Aorta (tissue), 5 donors: ENCODE results near the gene BAD. TPM values are rescaled to one million over a fixed set of nuclear protein-coding genes. Genes with fewer than 3 reads are reported as not detected.

Experiments
- ATAC-seq: fragments of 200-7000 bp; cut with Tn5 transposase; one replicate; pipeline ENCODE4 v1.9.1; 2022; ENCODE audit warnings: moderate library complexity; ENCODE audit not compliant: low FRiP score
- DNase-seq, 2 donors: peaks; one replicate each; pipeline ENCODE4 v3.0.0-alpha.2; 2020
- H3K27ac ChIP-seq, 2 donors: one replicate each; pipeline ENCODE4 v1.5.1; 2013; ENCODE audit warnings: low read length in 2 of 2, mild to moderate bottlenecking in 2 of 2, moderate library complexity in 2 of 2, control low read depth in 1 of 2, inconsistent platforms in 1 of 2, low read depth in 1 of 2
- H3K27me3 ChIP-seq, 2 donors: one replicate each; pipeline ENCODE4 v1.6.1; 2013; ENCODE audit warnings: control low read depth in 1 of 2, low read length in 1 of 2, mild to moderate bottlenecking in 1 of 2, moderate library complexity in 1 of 2; ENCODE audit not compliant: insufficient read depth in 2 of 2, control insufficient read depth in 1 of 2
- H3K36me3 ChIP-seq, 2 donors: one replicate each; pipeline ENCODE4 v1.6.1; 2013; ENCODE audit warnings: control low read depth in 1 of 2, low read length in 1 of 2, mild to moderate bottlenecking in 1 of 2; ENCODE audit not compliant: insufficient read depth in 2 of 2, control insufficient read depth in 1 of 2
- H3K4me1 ChIP-seq, 2 donors: one replicate each; pipeline ENCODE4 v1.6.1; 2013; ENCODE audit warnings: low read length in 2 of 2, control low read depth in 1 of 2, mild to moderate bottlenecking in 1 of 2, moderate library complexity in 1 of 2; ENCODE audit not compliant: insufficient read depth in 2 of 2, control insufficient read depth in 1 of 2
- H3K4me3 ChIP-seq, 2 donors: one replicate each; pipeline ENCODE4 v1.5.1; 2013; ENCODE audit warnings: low read length in 2 of 2, control low read depth in 1 of 2, mild to moderate bottlenecking in 1 of 2
- H3K9me3 ChIP-seq: one replicate; pipeline ENCODE4 v1.6.1; 2013; ENCODE audit warnings: mild to moderate bottlenecking, low read length; ENCODE audit not compliant: control insufficient read depth
- WGBS, 2 donors: extraction: QIAGEN DNeasy Blood & Tissue Kit; methylation state at CpG; one replicate each; pipeline ENCODE4 v1.1.7; 2013; 5-methylcytosine and 5-hydroxymethylcytosine counted together
- intact Hi-C, 2 donors: fragments of 100-400 bp; cut with DNase I; formaldehyde crosslinking; loops; one replicate each; pipeline versions ENCODE4 v1.14.2 to v1.15.0; 2022
- polyA plus RNA-seq, 2 donors: library from polyadenylated mRNA; stranded (reverse); fragments of 200-250 nt; gene quantifications; one replicate each; pipeline ENCODE4 v1.2.3, GENCODE V29; 2013
- total RNA-seq, 2 donors: library from RNA; stranded (reverse); fragmentation: NEBNext Ultra II Directional; extraction: Animal tissue kit (Norgen Biotek cat#: 25700); gene quantifications; one replicate each; pipeline ENCODE4 v1.2.1, GENCODE V29; 2021
- donor health status: healthy with polysubstance abuse.
- donor health status: Bipolar disorder and iron deficiency.
- donor health status: DM: no; HTN: no; CAD: no.
- donor health status: DM: no; HTN: no; CAD: no.
- donor health status: DM: yes; HTN: yes; CAD: no.

BAD gene
- total and polyA plus RNA-seq, 4 donors, result 47.2 to 119 (median 67.6) TPM

DNA sequence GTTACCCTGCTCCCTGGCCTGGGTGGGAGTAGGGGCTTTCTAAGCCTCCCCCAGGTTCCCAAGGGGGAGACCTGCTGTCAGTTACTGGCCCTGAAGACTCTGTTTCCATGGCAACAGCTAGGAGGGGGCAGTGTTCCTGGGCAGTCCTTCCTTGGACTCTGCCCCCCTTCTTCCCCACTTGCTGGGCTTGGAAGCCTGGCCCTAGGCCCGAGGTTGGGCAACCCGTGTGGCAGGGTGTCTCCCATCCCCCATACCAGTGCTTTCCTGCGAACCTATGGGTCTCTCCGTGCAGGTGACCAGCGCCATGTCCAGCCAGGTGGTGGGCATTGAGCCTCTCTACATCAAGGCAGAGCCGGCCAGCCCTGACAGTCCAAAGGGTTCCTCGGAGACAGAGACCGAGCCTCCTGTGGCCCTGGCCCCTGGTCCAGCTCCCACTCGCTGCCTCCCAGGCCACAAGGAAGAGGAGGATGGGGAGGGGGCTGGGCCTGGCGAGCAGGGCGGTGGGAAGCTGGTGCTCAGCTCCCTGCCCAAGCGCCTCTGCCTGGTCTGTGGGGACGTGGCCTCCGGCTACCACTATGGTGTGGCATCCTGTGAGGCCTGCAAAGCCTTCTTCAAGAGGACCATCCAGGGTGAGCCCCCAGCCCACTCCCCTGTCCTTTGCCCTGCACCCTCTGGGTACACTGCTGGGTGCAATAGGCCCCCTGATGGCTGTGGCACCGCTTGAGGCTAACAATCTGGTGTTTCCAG is 22.6 kb upstream of the BAD start:
- Histone ChIP-seq H3K36me3 (no peaks in the 10 kb centered on the region), H3K27me3 (no peaks in the 10 kb centered on the region), H3K27ac (no peak overlapping the region), H3K9me3 (no peaks in the 10 kb centered on the region), H3K4me1 (no peaks in the 10 kb centered on the region), H3K4me3 (no peak overlapping the region)
- no peak for ATAC-seq
- intact Hi-C loops, result no loop called here
- 79 to 80% methylated on average over 14 to 15 of the region's 15 CpGs for WGBS, 2 donors
- DNase-seq, result no peak

DNA sequence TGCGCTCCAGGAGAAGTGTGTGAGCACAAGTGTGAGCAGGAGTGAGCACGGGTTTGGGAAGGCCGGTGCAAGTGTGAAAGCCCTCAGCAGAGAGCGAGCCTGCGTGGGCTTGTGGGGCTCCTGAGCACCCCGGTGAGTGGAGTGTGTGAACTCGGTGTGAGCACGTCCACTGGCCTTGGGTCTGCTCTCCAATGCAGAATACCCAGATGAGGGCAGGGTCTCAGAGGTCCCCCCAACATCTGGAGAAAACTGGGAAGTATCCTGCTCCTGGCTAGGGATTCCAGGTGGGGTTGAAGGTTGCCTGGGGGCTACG is 22.1 kb upstream of the BAD start:
- Histone ChIP-seq H3K36me3 (no peaks in the 10 kb centered on the region), H3K9me3 (no peaks in the 10 kb centered on the region), H3K4me1 (no peaks in the 10 kb centered on the region), H3K27me3 (no peaks in the 10 kb centered on the region), H3K27ac (no peak overlapping the region), H3K4me3 (no peak overlapping the region)
- intact Hi-C loops, result no loop called here
- 32 to 39% methylated on average over 9 of the region's 9 CpGs for WGBS, 2 donors
- ATAC-seq, result no peak
- no peak for DNase-seq

DNA sequence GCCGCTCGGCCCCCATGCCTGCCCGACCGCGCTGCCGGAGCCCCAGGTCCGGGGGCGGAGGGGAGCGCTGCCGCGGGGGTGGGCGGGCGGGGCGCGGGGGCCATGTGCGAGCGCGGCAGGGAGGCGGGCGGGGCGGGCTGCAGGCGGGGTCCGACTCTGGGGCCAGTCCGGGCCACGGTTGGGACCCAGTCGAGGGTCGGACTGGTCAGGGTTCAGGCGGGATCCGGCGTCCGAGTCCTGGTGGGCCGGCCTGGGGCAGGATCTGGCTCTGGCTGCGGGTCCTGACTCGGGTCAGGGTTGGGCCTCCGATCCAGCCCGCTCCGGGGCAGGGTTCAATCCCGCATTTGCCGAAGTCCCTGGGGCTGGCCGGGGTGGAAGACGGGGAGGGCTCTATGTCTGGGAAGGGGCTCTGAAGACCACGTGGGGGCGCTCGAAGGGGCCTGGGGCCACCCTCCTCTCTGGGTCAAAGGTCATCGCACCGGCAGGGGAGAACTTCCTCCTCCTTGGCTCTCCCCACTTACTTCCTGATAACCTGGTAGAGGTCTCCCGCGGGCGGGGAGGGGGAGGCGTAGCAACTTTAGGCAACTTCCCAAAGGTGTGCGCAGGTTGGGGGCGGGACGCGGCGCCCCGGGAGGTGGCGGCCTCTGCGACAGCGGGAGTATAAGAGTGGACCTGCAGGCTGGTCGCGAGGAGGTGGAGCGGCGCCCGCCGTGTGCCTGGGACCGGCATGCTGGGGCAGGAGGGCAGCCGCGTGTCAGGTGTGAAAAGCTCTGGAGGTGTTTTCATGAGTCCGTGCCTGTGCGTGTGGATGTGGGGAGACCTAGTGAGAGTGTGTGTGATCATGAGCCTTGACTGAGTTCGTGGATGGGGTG is 21.5 kb upstream of the BAD start:
- H3K4me1 ChIP-seq, result no peaks in the 10 kb centered on the region
- peak overlapping the region in 1 of 2 donors; percentile 3 for H3K27ac ChIP-seq
- DNase-seq (peak; percentile 78 to 89), ATAC-seq (peak; percentile 5)
- no peaks in the 10 kb centered on the region for H3K27me3 ChIP-seq
- intact Hi-C loops, result no loop called here
- H3K36me3 ChIP-seq, result no peaks in the 10 kb centered on the region
- WGBS, 2 donors, result 1% methylated on average over 41 to 71 of the region's 71 CpGs
- H3K4me3 ChIP-seq, result peak overlapping the region; percentile 65 to 91
- H3K9me3 ChIP-seq, result no peaks in the 10 kb centered on the region

DNA sequence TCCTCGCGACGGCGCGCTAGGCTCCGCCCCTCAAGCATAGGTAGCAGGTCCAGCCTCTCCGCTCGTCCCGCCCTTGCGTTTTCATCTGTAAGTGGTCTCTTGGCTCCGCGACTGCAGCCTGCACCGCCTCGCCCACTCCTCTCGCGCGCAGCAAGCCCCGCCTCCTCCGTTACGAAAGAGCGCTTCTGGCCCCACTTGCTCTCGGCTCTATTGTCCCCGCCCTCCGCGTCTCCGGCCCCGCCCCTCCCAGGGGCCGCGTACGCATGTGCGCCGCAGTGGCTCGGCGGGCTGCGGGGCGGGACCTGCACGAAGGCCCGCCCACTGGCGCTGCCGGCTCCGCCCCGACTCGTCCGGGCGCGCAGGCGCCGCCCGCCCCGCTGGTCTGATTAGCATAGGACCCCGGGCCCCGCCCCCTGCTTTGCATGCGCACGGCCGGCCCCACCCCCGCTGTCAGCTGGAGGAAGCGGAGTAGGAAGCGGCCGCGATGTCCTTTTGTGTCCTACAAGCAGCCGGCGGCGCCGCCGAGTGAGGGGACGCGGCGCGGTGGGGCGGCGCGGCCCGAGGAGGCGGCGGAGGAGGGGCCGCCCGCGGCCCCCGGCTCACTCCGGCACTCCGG is 20.7 kb upstream of the BAD start, which contains the start of gene ESRRA:
Gene ESRRA (plus strand): TSS at position 450 of the 616 bp plus-strand sequence. CDS start 1,656 bp downstream, outside the sequence.
- Histone ChIP-seq H3K27me3 (no peaks in the 10 kb centered on the region), H3K4me3 (peak within 1 kb of the TSS; percentile 65 to 91), H3K27ac (peak within 1 kb of the TSS in 1 of 2 donors; percentile 46), H3K9me3 (no peaks in the 10 kb centered on the region), H3K4me1 (no peaks in the 10 kb centered on the region), H3K36me3 (no peaks in the 10 kb centered on the region)
- WGBS, 2 donors, result 0 to 1% methylated on average over 69 to 81 of the region's 81 CpGs
- DNase-seq (peak; percentile 100), ATAC-seq (peak; percentile 96)
- intact Hi-C loops, result no loop called here

DNA sequence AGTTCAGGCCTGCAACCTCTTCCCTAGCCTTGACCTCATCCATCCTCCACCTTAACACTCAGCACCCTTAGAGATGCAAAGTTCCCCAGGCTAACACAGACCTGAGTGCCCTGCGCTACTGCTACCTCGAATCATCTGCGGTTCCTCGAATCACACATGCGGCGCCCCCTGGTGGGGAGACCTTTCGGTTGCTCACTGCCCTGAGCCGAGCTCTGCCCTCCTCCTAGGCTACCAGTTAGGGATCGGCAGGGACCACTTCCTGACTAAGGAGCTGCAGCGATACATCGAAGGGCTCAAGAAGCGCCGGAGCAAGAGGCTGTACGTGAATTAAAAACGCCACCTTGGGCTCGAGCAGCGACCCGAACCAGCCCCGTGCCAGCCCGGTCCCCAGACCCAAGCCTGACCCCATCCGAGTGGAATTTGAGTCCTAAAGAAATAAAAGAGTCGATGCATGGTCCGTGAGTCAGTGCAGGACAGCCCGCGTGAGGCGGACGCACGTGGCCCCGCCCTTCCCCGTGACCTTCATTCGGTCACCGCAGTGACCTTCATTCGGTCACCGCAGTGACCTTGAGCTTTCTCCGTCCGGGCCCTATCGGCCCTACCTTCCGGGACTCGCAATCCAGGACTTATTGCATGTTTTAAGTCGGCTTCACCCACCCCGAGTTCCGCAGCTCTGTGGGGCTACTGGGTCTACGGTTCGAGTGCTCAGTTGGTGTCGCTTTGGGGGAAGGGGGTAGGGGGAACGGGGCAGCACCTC is 20.0 kb upstream of the BAD start:
- Histone ChIP-seq H3K36me3 (no peaks in the 10 kb centered on the region), H3K4me1 (no peaks in the 10 kb centered on the region), H3K4me3 (peak overlapping the region; percentile 7 to 12), H3K27me3 (no peaks in the 10 kb centered on the region), H3K27ac (peak overlapping the region in 1 of 2 donors; percentile 1), H3K9me3 (no peaks in the 10 kb centered on the region)
- ATAC-seq (peak; percentile 73), DNase-seq (peak; percentile 95 to 98)
- WGBS, 2 donors, result 0% methylated on average over 46 of the region's 46 CpGs
- intact Hi-C loops, result loop anchor here in 1 of 2 donors (5.0 kb wide), 2 partner anchors 102 to 117 kb away; partner anchors contain the start of gene STIP1

DNA sequence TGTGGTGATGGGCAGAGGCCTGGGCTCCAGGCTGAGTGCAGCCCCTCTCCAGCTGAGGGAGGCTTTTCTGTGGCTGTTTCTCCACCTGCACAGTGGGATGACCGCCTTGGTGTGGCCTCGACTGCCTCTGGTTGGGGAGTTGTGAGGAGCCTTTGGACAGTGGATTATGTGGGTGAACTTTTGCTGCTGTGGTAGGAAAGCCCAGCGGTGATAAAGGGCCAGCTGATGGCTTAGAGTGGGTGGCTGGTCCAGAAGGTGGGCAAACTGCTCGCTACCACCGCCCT is 19.5 kb upstream of the BAD start:
- DNase-seq (no peak), ATAC-seq (no peak)
- H3K4me1 ChIP-seq, result no peaks in the 10 kb centered on the region
- H3K36me3 ChIP-seq, result no peaks in the 10 kb centered on the region
- intact Hi-C loops, result loop anchor here in 1 of 2 donors (5.0 kb wide), 2 partner anchors 102 to 117 kb away; partner anchors contain the start of gene STIP1
- H3K27ac ChIP-seq, result no peak overlapping the region
- H3K9me3 ChIP-seq, result no peaks in the 10 kb centered on the region
- 58 to 71% methylated on average over 5 of the region's 5 CpGs for WGBS, 2 donors
- no peak overlapping the region for H3K4me3 ChIP-seq
- H3K27me3 ChIP-seq, result no peaks in the 10 kb centered on the region

GRCh38 chr11:64303109-64304031 is 18.9 kb upstream of the BAD start:
- H3K36me3 ChIP-seq, result no peaks in the 10 kb centered on the region
- ATAC-seq (no peak), DNase-seq (no peak)
- no peaks in the 10 kb centered on the region for H3K27me3 ChIP-seq
- intact Hi-C loops, result loop anchor here in 1 of 2 donors (5.0 kb wide), 2 partner anchors 101 to 116 kb away; partner anchors contain the start of gene STIP1
- WGBS, 2 donors, result 82 to 85% methylated on average over 13 of the region's 13 CpGs
- no peak overlapping the region for H3K4me3 ChIP-seq
- no peaks in the 10 kb centered on the region for H3K9me3 ChIP-seq
- H3K4me1 ChIP-seq, result no peaks in the 10 kb centered on the region
- H3K27ac ChIP-seq, result no peak overlapping the region
